ENCODE results near the gene GADD45B.
"Not testable (repeated sequence)": the region's sequence is repeated elsewhere in the genome, so short reads cannot be mapped to it uniquely, and the experiment has no call there.

GADD45B gene

DNA sequence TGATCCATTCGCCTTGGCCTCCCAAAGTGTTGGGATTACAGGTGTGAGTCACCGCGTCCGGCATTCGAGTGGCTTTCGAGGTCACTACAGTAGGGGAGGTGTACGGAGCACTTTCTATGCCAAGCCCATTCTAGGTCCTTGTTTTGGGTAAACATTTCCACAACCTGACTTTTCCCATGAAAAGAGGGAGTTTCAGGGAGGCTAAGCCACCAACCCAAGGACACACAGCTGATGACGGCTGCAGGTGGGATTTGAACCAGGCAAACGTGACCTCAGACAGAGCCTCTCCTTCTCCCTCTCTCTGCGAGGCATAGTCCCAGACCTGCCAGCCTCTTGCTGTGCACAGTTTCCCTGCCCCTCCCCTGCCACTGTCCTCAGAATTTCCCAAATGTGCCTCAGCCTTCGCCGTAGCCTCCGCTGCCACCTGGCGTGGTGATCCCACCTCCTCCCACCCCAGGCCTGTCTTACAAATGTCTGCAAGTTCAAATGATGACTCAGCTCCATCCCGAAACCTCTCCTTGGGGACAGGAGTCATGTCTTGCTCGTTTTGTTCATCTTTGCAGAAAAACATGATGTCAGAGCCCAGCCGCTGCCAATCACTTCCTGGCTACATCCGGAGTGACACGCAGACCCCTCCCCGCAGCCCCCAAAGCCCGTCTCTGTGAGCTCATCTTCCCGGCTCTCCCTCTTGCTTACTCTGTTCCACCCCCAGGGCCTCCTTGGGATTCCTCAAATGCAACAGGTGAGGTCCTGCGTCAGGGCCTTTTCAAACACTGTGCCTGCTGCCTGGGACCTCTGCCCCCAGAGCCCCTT, 6.6 kb upstream of the GADD45B start:
- DNase-seq (ENCODE audit: low read depth): peak; percentile 42

DNA sequence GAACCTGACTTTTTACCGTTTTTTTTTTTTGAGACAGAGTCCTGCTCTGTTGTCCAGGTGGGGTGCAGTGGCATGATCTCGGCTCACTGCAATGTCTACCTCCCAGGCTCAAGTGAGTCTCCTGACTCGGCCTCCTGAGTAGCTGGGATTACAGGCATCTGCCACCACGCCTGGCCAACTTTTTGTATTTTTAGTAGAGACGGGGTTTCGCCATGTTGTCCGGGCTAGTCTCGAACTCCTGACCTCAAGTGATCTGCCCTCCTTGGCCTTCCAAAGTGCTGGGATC, 6.1 kb upstream of the GADD45B start:
- not testable (repeated sequence) for DNase-seq (ENCODE audit: low read depth)

DNA sequence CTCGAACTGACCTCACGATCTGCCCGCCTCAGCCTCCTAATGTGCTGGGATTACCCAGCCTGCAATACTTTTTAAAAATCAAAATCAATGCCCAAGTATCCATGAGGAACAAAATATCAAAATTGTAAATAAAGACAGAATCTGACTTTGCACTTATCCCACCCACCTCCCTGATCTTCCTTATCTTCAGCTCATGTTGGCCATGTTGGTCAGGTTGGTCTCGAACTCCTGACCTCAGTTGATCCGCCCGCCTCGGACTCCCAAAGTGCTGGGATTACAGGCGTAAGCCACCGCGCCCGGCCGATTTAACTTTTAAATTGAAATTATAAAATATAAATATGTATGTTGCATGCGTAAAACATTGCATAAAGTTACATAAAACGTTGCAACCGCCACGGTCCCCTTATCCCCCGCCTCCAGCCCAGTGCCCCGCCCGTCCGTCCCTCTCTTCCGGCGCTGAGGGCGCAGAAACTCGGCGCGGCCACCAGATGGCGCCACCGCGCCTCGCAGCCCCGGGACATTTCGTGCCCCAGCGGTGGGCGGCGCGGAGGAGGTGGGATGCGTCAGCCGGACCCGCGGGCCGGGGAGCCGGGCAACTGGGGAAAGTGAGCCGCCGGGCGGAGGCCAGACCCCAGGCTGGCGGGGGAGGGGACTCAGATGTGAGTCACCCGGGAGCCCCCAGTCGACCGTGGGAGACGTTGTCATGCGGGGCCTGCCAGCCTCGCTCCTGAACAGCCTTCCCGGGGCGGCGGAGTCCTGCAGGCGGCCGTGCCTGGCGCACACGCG, 1.5 kb upstream of the GADD45B start:
- DNase-seq (ENCODE audit: low read depth): peak; percentile 92

DNA sequence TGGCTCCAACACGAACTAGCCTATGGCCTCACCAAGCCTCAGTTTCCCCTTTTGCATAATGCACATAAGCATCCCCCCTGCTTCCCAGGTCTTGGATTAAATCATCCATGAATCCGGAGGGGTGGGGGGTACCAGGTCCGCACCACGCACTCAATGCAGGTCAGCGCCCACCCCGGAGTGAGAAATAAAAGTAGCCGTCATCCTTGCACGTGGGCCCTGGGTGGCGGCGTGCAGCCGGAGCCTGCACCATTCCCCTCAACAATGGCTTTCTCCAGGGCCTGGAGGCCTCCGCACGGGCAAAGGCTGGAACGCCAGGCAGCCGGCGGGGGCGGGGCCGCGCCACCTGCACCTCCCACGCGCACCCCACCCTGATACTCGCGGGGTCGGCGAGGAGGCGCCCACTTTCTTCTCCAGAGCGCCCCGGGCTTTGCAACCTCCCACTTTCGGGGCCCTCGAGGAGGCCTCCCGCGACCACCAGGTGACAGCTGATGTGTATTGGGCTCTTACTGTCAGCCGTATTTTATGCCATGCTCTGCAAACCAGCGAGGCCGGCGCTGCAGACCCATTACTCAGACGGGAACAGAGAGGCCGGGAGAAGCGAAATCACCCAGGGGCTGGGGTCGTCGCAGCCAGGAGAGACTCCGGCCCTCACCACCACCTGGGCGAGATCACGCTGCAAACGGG, 767 bp upstream of the GADD45B start:
- DNase-seq (ENCODE audit: low read depth): peak; percentile 67

DNA sequence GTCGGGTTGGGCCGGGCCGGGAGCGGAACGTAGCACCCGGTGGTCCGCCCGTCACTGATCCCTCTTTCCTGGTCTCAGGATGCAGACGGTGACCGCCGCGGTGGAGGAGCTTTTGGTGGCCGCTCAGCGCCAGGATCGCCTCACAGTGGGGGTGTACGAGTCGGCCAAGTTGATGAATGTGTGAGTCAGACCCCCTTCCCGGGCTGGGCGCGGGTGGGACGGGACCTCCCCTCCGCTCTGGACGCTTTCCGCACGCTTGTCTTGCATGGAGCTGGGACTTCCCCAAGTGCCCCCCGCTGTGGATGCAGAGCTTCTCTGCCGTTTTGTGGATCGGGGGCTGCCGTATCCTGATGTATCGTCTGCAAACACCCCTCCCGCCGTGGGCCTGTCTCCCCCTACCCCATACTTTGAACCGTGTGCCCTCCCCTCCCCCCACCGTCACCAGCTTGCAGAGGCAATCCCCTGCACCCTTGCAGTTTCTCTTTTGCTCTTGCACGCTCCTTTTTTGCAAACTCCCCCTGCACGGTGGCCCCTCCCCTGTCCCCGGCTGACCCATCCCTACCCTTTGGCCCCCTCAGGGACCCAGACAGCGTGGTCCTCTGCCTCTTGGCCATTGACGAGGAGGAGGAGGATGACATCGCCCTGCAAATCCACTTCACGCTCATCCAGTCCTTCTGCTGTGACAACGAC, 669 bp downstream of the GADD45B start:
- DNase-seq (ENCODE audit: low read depth): peak; percentile 73

DNA sequence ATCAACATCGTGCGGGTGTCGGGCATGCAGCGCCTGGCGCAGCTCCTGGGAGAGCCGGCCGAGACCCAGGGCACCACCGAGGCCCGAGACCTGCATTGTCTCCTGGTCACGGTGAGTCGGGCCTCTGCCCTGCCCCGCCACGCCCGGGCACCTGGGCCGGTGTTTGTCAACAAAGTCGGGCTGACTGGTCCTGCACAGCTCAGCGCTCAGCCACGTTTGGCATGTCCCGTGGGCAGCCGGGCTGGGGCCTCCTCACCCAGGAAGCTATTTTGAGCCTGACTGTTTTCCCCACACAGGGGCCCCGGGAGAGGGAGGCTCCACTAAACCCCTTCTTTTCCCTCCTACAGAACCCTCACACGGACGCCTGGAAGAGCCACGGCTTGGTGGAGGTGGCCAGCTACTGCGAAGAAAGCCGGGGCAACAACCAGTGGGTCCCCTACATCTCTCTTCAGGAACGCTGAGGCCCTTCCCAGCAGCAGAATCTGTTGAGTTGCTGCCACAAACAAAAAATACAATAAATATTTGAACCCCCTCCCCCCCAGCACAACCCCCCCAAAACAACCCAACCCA, 1.3 kb downstream of the GADD45B start:
- no peak for DNase-seq (ENCODE audit: low read depth)

DNA sequence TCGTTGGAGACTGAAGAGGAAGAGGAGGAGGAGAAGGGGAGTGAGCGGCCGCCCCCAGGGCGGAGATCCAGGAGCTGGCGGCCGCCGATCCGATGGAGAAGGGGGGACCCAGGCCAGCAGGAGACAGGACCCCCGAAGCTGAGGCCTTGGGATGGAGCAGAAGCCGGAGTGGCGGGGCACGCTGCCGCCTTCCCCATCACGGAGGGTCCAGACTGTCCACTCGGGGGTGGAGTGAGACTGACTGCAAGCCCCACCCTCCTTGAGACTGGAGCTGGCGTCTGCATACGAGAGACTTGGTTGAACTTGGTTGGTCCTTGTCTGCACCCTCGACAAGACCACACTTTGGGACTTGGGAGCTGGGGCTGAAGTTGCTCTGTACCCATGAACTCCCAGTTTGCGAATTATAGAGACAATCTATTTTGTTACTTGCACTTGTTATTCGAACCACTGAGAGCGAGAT, 1.8 kb downstream of the GADD45B start:
- DNase-seq (ENCODE audit: low read depth): no peak

DNA sequence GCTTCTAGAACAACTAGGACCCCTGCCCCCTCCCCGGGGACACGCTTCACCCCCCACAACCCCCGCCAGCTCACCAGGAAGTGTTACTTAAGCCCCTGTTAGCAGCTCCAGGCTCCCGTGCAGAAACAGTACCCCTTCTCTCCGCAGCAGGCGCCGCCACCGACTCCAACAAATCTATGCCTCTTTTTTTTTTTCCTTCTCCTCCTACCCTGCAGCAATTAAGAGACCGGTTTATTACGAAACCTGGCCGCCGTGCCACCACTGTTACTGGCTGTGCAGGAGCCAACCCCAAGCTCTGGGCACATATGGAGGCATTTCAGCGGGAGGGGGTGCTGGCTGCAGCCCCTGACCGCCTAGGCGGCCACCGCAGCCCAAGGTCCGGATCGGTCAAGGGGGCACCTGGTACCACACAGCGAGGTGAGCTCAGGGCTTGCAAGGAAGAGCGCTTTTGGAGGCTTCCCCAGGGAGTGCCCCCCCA, 2.4 kb downstream of the GADD45B start:
- peak; percentile 39 for DNase-seq (ENCODE audit: low read depth)

DNA sequence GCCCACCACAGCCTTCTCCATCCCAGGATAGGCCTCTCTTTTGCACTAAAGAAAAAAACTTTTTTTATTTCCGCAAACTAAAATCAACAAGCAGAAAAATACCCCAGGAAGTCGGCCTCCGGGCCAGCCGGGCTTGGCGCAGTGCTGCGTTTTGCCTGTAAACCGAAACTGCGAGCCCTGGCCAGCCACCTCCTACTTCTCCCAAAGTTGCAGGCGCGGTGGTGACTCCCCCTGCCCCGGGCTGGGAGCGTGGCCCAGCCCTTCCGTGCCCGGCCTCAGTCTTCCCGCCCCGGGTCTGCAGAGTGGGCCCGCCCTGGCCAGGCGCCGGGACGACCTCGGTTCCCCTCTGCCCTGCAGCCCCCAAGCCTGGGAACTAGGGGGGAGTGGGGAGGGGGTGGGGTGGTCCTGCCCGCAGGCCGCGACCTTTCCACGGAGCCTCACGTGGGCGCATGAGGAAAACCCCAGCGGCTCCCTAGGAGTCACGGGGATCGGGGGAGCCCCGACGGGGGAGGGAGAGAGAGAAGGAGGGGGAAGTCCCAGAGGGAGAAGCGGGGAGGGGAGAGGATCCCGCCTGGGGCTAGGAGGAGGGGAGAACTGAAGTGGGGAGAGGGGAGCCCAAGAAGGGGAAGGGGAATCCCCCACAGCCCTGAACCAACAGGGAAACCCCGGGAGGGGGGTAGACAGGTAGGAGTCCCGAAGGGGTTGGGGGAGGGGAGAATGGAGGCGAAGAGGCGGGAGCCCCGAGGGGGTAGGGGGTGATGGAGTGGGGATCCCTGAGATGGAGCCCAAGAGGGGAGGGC, 3.0 kb downstream of the GADD45B start:
- DNase-seq (ENCODE audit: low read depth): peak; percentile 47

DNA sequence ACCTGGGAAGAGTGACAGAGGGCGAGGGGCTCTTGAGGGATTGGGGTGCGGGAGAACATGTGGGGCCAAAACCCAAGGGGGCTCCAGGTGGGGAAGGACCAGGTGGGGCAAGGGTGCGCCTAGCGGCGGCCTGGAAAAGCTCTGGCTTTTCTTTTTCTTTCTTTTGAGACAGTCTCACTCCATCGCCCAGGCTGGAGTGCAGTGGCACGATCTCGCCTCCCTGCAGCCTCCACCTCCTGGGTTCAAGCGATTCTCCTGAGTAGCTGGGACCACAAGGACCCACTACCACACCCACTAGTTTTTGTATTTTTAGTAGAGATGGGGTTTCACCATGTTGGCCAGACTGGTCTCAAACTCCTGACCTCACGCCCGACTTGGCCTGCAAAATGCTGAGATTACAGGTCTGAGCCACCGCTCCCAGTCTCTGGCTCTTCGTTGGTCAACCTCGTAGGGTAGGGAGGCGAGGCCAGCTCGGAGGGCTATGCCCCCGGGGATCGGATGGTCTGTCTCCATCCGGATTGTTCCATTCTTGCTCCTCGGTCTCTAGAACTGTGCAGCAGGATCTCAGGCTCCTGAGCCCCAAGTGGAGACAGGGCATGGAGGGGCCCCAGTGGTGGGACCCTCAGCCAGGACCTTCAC, 3.7 kb downstream of the GADD45B start:
- no peak for DNase-seq (ENCODE audit: low read depth)

DNA sequence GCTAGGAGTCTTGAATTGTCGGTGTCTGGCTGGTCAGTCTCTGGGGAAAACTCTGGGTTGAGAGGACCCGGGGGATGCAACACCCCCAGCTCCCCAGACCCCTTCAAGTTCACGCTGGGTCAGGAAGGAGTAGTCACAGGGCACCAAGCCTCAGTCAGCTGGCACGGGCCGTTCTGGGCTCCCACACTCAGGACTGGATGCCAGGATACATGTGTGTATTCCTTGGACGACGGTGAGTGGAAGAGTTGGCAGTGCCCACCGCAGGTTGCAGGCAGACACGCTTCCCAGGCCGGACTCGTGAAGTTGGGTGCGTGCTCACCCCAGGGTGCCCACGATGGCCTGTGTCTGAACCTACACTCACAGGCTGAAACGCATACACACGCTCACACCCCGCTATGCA, 5.5 kb downstream of the GADD45B start:
- DNase-seq (ENCODE audit: low read depth): no peak

DNA sequence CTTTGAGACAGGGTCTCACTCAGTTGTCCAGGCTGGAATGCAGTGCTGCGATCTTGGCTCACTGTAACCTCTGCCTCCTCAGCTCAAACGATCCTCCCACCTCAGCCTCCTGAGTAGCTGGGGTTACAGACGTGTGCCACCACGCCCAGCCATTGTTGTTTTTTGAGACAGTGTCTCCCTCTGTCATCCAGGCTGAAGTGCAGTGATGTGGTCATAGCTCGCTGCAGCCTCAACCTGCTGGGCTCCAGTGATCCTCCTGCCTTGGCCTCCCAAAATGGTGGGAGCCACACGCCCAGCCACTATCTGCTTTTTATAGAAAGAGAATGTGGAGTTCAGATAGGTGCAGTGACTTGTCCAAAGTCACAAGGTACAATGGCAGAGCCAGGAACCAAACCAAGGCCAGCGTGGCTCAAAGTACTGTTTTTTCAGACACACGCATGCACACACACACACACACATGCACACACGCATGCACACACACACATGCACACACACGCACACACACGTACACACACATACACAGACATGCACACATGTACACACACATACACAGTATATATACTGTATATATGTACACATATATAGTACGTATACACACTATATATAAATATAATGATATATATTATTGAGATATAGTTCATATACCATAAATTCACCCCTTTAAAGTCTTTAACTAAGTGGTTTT, 6.6 kb downstream of the GADD45B start:
- no peak for DNase-seq (ENCODE audit: low read depth)

DNA sequence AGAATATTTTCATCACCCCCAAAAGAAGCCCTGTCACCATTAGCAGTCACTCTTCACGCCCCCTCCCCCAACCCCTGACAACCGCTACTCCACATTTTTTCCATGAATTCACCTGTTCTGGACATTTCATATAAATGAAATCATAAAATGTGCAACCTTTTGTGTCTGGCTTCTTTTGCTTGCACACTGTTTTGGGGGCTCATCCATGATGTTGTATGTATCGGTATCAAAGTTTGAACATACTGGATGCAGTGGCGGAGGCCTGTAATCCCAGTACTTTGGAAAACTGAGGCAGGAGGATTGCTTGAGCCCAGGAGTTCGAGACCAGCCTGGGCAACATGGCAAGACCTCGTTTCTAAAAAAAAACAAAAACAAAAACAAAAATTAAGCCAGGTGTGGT, 7.2 kb downstream of the GADD45B start:
- DNase-seq (ENCODE audit: low read depth): no peak

DNA sequence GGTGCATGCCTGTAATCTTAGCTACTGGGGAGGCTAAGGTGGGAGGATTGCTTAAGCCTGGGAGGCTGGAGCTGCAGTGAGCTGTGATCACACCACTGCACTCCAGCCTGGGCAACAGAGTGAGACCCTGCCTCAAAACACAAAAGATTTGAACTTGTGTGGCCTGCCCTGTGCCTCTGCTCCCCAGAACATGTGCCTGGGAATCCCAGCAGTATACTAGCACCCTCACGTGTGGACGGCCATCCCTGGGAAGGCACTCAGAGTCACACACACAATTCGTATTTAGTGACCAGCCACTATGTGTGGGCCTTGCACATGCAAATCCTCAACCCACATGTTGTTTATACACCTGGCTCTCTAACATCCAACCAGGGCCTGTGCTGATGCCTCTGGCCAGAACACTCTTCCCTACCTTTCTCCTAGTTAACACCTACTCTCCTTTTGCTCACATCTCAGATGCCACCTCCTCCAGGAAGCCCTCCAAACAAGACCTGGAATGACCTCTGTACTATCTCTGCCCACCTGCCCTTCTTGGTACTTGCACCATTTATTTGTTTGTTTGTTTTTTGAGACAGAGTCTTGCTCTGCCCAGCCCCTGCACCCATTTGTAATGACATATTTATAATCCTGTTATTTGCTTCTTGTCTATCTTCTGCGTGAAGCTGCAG, 7.7 kb downstream of the GADD45B start:
- no peak for DNase-seq (ENCODE audit: low read depth)

DNA sequence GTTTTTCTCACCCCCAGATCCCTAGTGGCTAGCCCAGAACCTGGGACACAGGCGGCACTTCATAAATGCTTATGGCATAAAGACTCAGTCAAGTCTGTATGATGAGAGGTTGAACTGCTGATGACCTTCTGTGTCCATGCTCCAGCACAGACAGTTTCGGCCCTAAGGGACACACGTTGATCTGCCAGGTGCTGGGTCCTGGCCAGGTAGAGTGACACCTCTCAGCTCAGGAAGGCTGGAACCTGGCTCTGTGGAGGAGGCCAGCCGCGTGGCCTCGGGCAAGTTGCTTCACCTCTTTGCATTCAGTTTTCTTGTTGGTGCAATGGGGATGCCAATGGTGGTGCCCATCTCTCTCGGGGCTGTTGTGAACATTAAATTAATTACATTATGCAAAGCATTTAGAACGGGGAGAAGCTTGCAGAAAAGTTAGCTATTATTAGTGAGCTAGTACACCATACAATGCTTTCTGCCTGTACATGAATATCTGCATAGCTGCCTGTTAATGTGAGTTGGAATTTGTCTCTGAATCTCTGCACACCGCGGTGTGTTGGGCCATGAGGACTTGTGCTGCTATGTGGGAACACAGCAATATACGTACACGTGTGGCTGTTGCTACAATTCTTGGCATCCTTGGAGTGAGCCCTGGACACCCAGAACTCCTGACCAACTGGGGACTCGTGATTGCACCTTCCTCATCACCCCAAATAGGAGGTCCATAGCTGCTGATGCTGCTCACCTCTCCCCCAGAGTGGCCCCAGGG, 8.4 kb downstream of the GADD45B start:
- no peak for DNase-seq (ENCODE audit: low read depth)

DNA sequence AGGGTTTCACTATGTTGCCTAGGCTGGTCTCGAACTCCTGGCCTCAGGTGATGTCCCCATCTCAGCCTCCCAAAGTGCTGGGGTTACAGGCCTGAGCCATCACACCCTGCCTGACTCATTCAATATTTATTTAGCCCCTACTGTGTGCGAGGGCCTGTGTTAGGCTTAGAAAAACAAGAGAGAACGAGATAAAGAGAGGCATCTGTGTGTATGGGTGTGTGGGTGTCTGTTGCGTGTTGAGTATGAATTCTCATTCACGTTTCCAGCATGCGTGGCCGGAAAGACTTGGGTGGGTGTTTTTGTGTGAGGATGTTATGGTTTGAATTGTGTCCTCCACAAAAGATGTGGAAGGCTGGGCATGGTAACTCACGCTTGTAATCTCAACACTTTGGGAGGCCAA, 9.5 kb downstream of the GADD45B start:
- no peak for DNase-seq (ENCODE audit: low read depth)

DNA sequence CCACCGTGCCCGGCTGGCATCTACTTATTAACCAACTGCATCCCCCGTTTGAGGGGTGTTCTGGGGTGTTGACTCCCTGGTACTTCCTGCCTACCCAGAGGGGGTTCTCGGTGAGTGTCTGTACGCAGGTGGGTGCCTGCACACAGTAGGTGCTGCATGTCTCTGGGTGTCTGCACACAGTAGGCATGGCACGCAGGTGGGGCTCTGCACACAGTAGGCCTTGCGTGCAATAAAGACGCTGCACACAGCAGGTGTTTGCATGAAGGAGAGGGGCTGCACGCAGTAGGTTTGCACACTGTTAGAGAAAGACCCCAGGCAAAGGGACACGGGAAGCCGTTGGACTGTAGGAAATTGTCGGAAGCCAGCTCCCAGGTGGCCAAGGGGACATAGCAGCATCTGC, 11.2 kb downstream of the GADD45B start:
- DNase-seq (ENCODE audit: low read depth): no peak

DNA sequence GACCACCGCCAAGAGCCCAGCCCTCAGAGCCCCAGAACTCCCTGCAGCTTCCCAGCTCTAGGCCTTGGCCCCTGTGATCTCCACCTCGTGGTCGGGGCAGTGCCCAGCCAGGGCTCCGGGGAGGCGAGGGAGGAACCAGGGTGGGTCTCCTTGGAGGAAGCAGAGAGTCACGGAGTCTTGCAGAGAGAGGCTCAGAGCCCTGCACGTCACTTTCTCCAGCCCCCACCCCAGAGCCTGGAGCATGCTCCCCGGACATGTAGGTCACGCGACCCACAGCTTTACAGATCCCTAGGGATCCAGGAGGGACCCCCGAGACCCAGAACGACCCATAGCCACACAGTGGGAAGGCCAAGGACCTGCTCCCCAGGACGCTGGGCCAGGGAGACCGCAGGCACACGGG, 11.9 kb downstream of the GADD45B start:
- no peak for DNase-seq (ENCODE audit: low read depth)
